DMS53 (cell line): ENCODE data around the gene RNASET2.
"Not testable (repeated sequence)": the region's sequence is repeated elsewhere in the genome, so short reads cannot be mapped to it uniquely, and the experiment has no call there.

ENCODE experiments used
- DNase-seq: peaks from one replicate; lab custom pipeline; 2025; lab: John Stamatoyannopoulos, UW

The RNASET2 gene

DNA sequence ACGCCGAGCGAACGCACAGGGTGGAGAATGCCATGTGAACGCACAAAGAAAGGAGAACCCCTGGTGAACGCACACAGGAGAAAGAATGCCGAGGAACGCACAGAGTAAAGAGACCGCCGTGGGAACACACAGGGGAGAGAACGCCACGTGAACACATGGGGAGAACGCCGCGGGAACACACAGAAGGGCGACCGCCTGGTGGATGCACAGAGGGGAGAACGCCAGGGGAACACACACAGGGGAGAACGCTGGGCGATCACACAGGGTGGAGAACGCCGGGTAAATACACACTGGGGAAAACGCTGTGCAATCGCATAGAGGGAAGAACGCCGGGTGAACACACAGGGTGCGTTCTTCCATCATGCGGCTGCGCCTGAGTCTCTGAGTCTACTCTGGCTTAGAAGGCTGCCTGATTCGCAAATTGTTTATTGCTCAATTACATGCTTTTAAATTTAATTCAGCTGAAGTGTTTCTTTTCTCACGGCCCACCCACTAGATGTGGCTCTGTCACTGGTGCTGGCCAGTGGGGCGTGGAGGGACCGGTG is 54.1 kb downstream of the RNASET2 start:
- peak; percentile 22 for DNase-seq

DNA sequence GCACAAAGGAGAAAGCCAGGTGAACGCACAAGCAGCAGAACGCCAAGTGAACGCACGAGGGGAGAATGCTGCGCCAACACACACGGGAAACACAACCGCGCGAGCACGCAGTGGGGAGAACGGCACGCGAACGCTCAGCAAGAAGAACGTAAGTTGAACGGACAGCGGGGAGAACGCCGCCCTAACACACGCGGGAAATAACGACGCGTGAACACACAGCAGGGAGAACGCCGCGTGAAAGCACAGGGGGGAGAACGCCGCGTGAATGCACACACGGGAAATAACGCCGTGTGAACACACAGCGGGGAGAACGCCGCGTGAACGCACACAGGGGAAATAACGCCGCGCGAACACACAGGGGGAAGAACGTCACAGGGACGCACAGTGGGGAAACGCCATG is 54.7 kb downstream of the RNASET2 start:
- no peak for DNase-seq

GRCh38 chr6:166900956-166901607 is 55.3 kb downstream of the RNASET2 start:
- DNase-seq, result no peak

GRCh38 chr6:166900130-166900708 is 56.1 kb downstream of the RNASET2 start:
- no peak for DNase-seq

DNA sequence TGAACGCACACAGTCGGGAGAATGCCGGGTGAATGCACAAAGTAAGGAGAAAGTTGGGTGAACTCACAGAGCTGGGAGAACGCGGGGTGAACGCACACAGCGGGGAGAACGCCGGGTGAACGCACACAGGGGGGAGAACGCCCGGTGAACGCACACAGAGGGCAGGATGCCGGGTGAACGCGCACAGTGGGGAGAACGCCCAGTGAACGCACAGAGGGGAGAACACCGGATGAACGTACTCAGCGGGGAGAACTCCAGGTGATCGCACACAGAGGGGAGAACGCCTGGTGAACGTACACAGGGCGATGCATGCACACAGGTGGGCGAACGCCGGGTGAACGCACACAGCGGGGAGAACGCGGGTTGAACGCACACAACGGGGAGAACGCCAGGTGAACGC is 57.4 kb downstream of the RNASET2 start:
- DNase-seq, result no peak

GRCh38 chr6:166894614-166895013 is 61.7 kb downstream of the RNASET2 start:
- DNase-seq, result not testable (repeated sequence)

GRCh38 chr6:166892472-166892871 is 63.9 kb downstream of the RNASET2 start:
- DNase-seq, result not testable (repeated sequence)

GRCh38 chr6:166886773-166887172 is 69.6 kb downstream of the RNASET2 start:
- not testable (repeated sequence) for DNase-seq

GRCh38 chr6:166884958-166885357 is 71.4 kb downstream of the RNASET2 start:
- not testable (repeated sequence) for DNase-seq

GRCh38 chr6:166879594-166879993 is 76.8 kb downstream of the RNASET2 start:
- DNase-seq, result no peak
